Right ventricle myocardium inferior (tissue), 1 donor: ENCODE measurements around the gene RNF141. TPM values are rescaled to one million over a fixed set of nuclear protein-coding genes. Genes with fewer than 3 reads are reported as not detected.

Experiments
- ATAC-seq: fragments of 200-7000 bp; cut with Tn5 transposase; one replicate; pipeline ENCODE4 v1.9.1; 2020; ENCODE audit warnings: mild to moderate bottlenecking, moderate library complexity
- DNase-seq: peaks from one replicate; pipeline ENCODE4 v3.0.0; 2021; ENCODE audit errors: missing footprints
- intact Hi-C: fragments of 100-400 bp; cut with DNase I; formaldehyde crosslinking; loops from one replicate; pipeline ENCODE4 v1.11.0; 2022
- total RNA-seq: library from RNA; stranded (reverse); fragmentation: NEBNext Ultra II Directional; extraction: Animal tissue kit (Norgen Biotek cat#: 25700); gene quantifications from one replicate; pipeline ENCODE4 v1.2.1, GENCODE V29; 2021
- donor health status: DM: no; HTN: yes; CAD: no; lungs with severe emphysema.

The RNF141 gene
- total RNA-seq, 1 donor from 2014 or later = 37.9 TPM

DNA sequence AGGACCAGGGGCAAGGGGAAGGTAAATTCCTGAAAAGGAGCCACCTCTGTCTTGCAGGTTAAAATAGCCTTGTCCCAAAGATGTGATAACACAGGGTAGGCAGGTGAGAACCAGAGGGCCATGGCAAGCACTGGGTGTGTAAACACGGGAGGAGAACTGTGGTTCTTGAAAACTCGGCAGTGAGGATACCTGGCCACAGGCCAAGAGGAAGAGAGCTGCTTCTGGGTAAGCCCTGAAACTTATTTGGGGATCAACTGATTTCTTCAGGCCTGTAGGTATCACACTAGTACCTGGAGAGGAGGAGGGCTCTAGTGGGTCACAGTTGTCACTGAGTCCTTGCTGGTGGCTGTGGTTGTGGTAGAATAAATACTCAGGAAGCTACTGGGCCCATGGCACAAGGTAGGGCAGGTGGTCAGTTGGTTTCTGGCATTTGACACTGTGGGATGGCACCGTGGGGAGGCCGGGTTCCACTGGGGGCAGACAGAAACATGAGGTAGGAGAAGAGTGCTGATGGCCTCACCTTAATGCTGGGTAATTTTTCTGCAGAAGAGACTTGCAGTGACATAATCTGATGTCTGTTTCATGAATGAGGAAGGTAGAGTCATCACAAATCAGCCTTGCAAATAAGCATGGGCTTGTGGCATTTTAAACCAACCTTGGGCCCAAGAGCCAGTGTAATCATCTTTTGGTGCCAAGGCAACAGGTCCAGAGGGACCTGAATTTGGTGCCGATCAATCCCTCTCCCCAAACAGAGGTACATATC, 63.9 kb downstream of the RNF141 start:
- no peak for DNase-seq
- no peak for ATAC-seq
- intact Hi-C loops = no loop called here

DNA sequence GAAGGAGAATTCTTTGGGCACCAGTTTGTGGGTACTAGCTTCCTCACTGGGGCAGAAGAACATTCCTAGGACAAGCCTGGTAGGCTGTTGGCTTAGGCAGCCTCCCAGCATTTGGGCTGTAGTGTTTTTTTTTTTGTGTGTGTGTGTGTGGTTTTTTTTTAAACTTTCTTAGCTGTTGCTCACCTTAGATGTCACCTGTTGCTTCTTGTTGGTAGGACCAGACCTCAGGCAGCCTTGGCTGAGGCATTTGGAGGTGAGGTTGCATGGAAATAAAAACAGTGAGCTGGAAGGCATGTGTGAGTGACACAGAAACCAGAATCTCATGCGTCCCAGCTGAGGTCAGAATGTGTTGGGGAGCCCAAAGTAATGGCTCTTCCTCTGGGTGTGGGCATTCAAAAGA, 64.6 kb downstream of the RNF141 start:
- no peak for ATAC-seq
- DNase-seq = no peak
- intact Hi-C loops = no loop called here

DNA sequence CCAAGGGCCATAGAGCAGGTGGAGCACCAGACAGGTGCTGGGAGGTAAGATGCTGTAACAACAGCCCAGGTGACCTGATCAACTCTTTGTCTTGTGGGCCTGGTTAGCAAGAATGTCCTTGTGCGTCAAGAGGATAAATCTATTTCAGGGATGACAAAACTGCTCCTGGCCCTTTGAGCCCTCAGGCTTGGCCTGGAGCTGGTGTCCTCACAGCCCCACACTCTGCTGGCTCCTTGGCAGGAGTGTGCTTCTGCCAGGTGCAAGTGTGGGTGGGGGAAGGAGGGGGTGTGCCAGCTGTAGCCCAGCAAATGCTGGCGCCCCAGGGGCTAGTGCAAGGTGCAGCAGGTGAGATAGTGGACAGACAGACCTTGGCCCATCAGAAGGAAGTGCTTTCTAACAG, 66.4 kb downstream of the RNF141 start:
- intact Hi-C loops = no loop called here
- DNase-seq = no peak
- ATAC-seq = no peak

DNA sequence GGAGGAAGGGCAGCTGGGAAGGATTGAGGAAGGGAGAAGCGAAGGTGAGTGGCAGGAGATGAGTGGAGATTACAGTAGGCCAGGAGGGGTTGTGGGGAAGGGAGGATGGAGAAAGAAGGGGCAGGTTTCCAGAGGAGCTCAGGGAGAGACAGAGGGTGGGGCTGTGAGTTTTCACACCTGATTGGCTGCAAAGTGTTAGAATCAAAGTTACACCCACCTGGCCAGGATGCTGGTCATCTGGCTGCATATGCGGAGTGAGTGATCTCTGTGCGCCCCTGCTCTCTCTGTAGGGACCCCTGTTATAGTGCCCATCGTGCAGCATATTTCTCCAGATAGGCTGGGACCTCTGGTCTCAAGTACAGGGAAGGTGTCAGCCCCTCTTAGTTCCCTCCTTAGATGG, 67.6 kb downstream of the RNF141 start:
- DNase-seq = no peak
- intact Hi-C loops = no loop called here
- no peak for ATAC-seq

DNA sequence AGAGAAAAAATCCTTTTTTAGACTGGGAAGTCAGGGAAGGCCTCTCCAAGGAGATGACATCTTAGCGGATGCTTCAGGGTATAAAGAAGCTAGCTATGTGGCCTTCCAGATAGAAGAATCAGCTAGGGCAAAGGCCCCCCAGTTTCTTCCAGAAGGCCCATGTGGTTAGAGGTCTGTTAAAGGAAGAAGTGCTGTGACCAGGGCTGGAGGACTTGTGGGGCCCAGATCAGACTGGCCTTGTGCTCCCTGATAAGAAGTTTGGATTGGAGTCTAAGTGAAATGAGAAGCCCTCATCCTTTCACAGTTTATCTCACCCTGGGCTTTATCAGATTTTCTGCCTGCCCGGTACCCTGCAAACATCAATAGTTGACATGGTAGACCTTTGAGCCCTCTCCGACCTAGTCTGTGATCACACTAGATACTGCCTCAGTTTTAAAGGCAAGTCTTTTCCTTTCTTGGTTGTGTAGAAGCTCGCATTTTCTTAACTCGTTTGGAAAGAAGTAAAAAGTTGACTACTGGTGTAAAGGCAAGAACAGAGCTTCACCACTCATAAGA, 78.2 kb downstream of the RNF141 start:
- no peak for ATAC-seq
- intact Hi-C loops = no loop called here

More for the DNA sequence above, 78.2 kb downstream of the RNF141 start:
- DNase-seq = no peak

Other genes with a start within 250 kb of the RNF141 start
- 16.7 TPM for gene SBF2, start 247.0 kb downstream of the RNF141 start, total RNA-seq
- gene ADM, start 236.1 kb downstream of the RNF141 start, total RNA-seq = 14.1 TPM
- 3.5 TPM for gene AMPD3, start 85.9 kb downstream of the RNF141 start, total RNA-seq
- gene LYVE1, start 27.5 kb upstream of the RNF141 start, total RNA-seq = 106 TPM
- gene IRAG1, start 152.6 kb upstream of the RNF141 start, total RNA-seq = 5.9 TPM
- 20.6 TPM for gene CTR9, start 210.1 kb upstream of the RNF141 start, total RNA-seq